Fibroblast of the aortic adventitia (primary cell): ENCODE measurements around the gene ABCC12. TPM values are rescaled to one million over a fixed set of nuclear protein-coding genes. Genes with fewer than 3 reads are reported as not detected.

Source experiments
- DNase-seq: peaks from one replicate; pipeline ENCODE4 v3.0.0-alpha.2; 2010; ENCODE audit warnings: low read depth
- H3K4me3 ChIP-seq: 2 replicates; pipeline ENCODE4 v1.5.1; 2011; ENCODE audit warnings: low read depth, mild to moderate bottlenecking, control low read depth, low read length, moderate library complexity
- CTCF ChIP-seq: IDR thresholded peaks from 2 replicates; pipeline ENCODE4 v1.5.1; 2011; ENCODE audit warnings: mild to moderate bottlenecking, low read length, control low read depth, inconsistent platforms; ENCODE audit not compliant: insufficient read depth
- total RNA-seq: library from RNA; depleted of rRNA; stranded (reverse); fragments of >200 nt; gene quantifications from 2 replicates; pipeline ENCODE4 v1.2.3, GENCODE V29; 2012; ENCODE audit warnings: low replicate concordance

The ABCC12 gene
- total RNA-seq: not detected in 2 replicates

- no peak for TF ChIP-seq CTCF
- no peak for DNase-seq
- no peak within 1 kb of the TSS for H3K4me3 ChIP-seq
Observed at GRCh38 chr16:48155926-48156789, at the start of gene ABCC12. TSS of gene ABCC12 (minus strand) at chr16:48155993. CDS start at chr16:48146424, 9,569 bp downstream.

GRCh38 chr16:48204825-48205151, 49.0 kb upstream of the ABCC12 start:
- no peak for DNase-seq
- H3K4me3 ChIP-seq: no peak overlapping the region
- no peak for TF ChIP-seq CTCF

GRCh38 chr16:48203974-48204824, 48.4 kb upstream of the ABCC12 start:
- H3K4me3 ChIP-seq: no peak overlapping the region
- no peak for TF ChIP-seq CTCF

GRCh38 chr16:48201515-48202201, 45.9 kb upstream of the ABCC12 start:
- DNase-seq: no peak
- no peak for TF ChIP-seq CTCF
- no peak overlapping the region for H3K4me3 ChIP-seq

More at GRCh38 chr16:48203974-48204824, 48.4 kb upstream of the ABCC12 start:
- DNase-seq: no peak

- DNase-seq: no peak
- no peak overlapping the region for H3K4me3 ChIP-seq
- TF ChIP-seq CTCF: no peak
Observed at GRCh38 chr16:48197294-48197693, 41.5 kb upstream of the ABCC12 start.

- no peak overlapping the region for H3K4me3 ChIP-seq
- TF ChIP-seq CTCF: no peak
- peak; percentile 23 for DNase-seq
Observed at GRCh38 chr16:48194828-48195556, 39.2 kb upstream of the ABCC12 start.
